CD4-positive, CD25-positive, alpha-beta regulatory T cell (primary cell): ENCODE measurements around the gene NGF. TPM values are rescaled to one million over a fixed set of nuclear protein-coding genes. Genes with fewer than 3 reads are reported as not detected.
A peak's percentile ranks its signal among the peaks of the same experiment; 100 is the strongest.
"Not testable (repeated sequence)": the region's sequence is repeated elsewhere in the genome, so short reads cannot be mapped to it uniquely, and the experiment has no call there.

ENCODE experiments used
- ATAC-seq, 2 donors: fragments of 150-1000 bp; cut with Tn5 transposase; one replicate each; pipeline ENCODE4 v1.10.0; 2021; ENCODE audit warnings: low read depth in 2 of 2, moderate number of reproducible peaks in 2 of 2, moderate library complexity in 1 of 2
- DNase-seq, 3 donors: peaks; one replicate each; pipeline versions ENCODE4 v3.0.0 to v3.0.0-alpha.2; 2012 to 2022; ENCODE audit warnings: mixed read lengths in 1 of 3
- H3K27ac ChIP-seq: one replicate; pipeline ENCODE4 v1.7.0; 2013; ENCODE audit warnings: mild to moderate bottlenecking, low read length; ENCODE audit not compliant: insufficient read depth, poor library complexity, severe bottlenecking
- H3K27me3 ChIP-seq: one replicate; pipeline ENCODE4 v1.7.0; 2013; ENCODE audit warnings: low read length; ENCODE audit not compliant: control insufficient read depth, insufficient read depth
- H3K36me3 ChIP-seq: one replicate; pipeline ENCODE4 v1.7.0; 2013; ENCODE audit warnings: mild to moderate bottlenecking, low read length, moderate library complexity; ENCODE audit not compliant: control insufficient read depth, insufficient read depth
- H3K4me1 ChIP-seq: 2 replicates; pipeline ENCODE4 v1.7.0; 2013; ENCODE audit warnings: mild to moderate bottlenecking, low read length; ENCODE audit not compliant: insufficient read depth, control insufficient read depth, poor library complexity, severe bottlenecking
- H3K4me3 ChIP-seq: one replicate; pipeline ENCODE4 v1.7.0; 2013; ENCODE audit warnings: low read depth, mild to moderate bottlenecking, low read length, moderate library complexity
- H3K9me3 ChIP-seq, 2 experiments: 1 replicate in 1 of 2; 2 replicates in 1 of 2; pipeline ENCODE4 v1.7.0; 2013; ENCODE audit warnings: low read length in 2 of 2, mild to moderate bottlenecking in 1 of 2, moderate library complexity in 1 of 2; ENCODE audit not compliant: control insufficient read depth in 2 of 2
- H3K27ac Mint-ChIP-seq, 3 donors: one replicate each; pipeline ENCODE4 v1.8.0; 2020 to 2022; ENCODE audit warnings: mild to moderate bottlenecking in 3 of 3, mixed read lengths in 3 of 3, moderate library complexity in 2 of 3
- H3K27me3 Mint-ChIP-seq: one replicate; pipeline ENCODE4 v1.8.0; 2022; ENCODE audit warnings: mild to moderate bottlenecking, mixed read lengths
- H3K36me3 Mint-ChIP-seq: one replicate; pipeline ENCODE4 v1.8.0; 2020; ENCODE audit warnings: mixed read lengths
- H3K4me1 Mint-ChIP-seq, 4 donors: one replicate each; pipeline ENCODE4 v1.8.0; 2020 to 2022; ENCODE audit warnings: mixed read lengths in 4 of 4, mild to moderate bottlenecking in 1 of 4
- H3K4me3 Mint-ChIP-seq, 4 donors: one replicate each; pipeline ENCODE4 v1.8.0; 2020 to 2022; ENCODE audit warnings: mild to moderate bottlenecking in 4 of 4, mixed read lengths in 4 of 4, moderate library complexity in 3 of 4
- H3K9me3 Mint-ChIP-seq, 7 donors: one replicate each; pipeline ENCODE4 v1.8.0; 2020 to 2022; ENCODE audit warnings: mixed read lengths in 7 of 7, mild to moderate bottlenecking in 3 of 7, moderate library complexity in 2 of 7
- polyA plus RNA-seq, 4 donors: library from polyadenylated mRNA; unstranded; fragments of 300-500 nt; fragmentation: Illumina TruSeq; gene quantifications; one replicate each; pipeline ENCODE4 v1.2.3, GENCODE V29; 2021
- total RNA-seq: library from RNA; stranded (reverse); gene quantifications from one replicate; pipeline ENCODE4 v1.2.3, GENCODE V29; 2022

Gene NGF
- total RNA-seq, result not detected
- polyA plus RNA-seq, result not detected

DNA sequence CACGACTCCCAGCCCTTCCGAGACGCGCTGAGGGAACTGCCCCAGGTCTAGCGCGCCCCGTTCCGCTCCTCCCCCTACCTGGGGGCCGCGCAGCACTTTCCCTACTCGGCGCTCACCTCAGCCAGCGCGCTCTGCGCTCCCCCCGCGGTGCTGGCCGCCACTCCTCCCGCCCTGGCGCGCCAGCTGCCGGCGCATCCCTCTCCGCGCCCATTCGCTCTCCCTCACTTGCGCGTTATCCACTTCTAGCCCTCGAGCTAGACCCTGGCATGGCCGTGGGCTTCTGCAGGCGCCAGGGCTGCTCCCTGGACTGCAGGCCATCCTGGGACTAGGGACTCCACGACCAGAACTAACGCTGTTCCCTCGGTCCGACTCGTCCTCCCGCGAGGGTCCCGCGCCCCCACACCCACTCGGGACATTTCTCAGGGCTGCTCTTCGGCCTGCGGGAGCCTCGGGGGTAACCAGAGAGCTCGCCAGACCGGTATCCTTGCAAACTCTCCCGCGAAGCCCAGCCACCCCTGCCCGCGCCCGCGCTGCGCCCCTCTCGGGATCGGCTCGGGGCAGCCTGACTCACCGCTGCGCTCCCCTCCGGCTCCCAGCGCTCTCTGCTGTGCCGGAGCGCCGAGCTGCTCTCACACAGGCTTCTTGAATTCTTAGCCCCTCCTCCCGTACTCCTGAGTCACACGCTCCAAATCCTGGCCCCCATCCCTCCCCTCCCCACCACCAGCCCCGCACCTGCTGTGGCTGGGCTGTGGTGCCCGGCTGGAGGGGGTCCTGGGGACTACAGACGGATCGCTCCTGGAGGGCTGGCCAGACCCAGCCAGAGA lies at the start of gene NGF:
Gene NGF (minus strand): TSS at position 617 of the 824 bp plus-strand sequence. CDS start 51,454 bp downstream, outside the sequence.
- ATAC-seq, result no peak
- no peak for DNase-seq
- no peaks in the 10 kb centered on the region for H3K4me1 Mint-ChIP-seq
- Histone ChIP-seq H3K4me1 (no peaks in the 10 kb centered on the region), H3K9me3 (no peaks in the 10 kb centered on the region), H3K36me3 (no peaks in the 10 kb centered on the region), H3K4me3 (no peak within 1 kb of the TSS), H3K27ac (no peak within 1 kb of the TSS), H3K27me3 (peaks cover 6% of the 10 kb centered on the region)
- H3K27ac Mint-ChIP-seq, result no peak within 1 kb of the TSS
- no peaks in the 10 kb centered on the region for H3K36me3 Mint-ChIP-seq
- no peaks in the 10 kb centered on the region for H3K9me3 Mint-ChIP-seq
- no peak within 1 kb of the TSS for H3K4me3 Mint-ChIP-seq
- H3K27me3 Mint-ChIP-seq, result peaks cover 28% of the 10 kb centered on the region

DNA sequence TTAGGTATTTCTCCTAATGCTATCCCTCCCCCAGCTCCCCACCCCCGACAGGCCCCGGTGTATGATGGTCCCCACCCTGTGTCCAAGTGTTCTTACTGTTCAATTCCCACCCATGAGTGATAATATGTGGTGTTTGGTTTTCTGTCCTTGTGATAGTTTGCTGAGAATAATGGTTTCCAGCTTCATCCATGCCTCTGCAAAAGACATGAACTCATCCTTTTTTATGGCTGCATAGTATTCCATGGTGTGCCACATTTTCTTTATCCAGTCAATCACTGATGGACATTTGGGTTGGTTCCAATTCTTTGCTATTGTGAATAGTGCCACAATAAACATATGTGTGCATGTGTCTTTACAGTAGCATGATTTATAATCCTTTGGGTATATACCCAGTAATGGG lies 45.4 kb upstream of the NGF start:
- H3K27ac ChIP-seq, H3K4me1 Mint-ChIP-seq, H3K9me3 ChIP-seq, H3K4me3 ChIP-seq, H3K27me3 ChIP-seq, H3K4me1 ChIP-seq, H3K36me3 Mint-ChIP-seq, H3K36me3 ChIP-seq, H3K27ac Mint-ChIP-seq, H3K27me3 Mint-ChIP-seq, DNase-seq, H3K4me3 Mint-ChIP-seq, ATAC-seq: not testable (repeated sequence)
- peaks cover 0 to 27% (median 4%) of the 10 kb centered on the region in 7 donors for H3K9me3 Mint-ChIP-seq

DNA sequence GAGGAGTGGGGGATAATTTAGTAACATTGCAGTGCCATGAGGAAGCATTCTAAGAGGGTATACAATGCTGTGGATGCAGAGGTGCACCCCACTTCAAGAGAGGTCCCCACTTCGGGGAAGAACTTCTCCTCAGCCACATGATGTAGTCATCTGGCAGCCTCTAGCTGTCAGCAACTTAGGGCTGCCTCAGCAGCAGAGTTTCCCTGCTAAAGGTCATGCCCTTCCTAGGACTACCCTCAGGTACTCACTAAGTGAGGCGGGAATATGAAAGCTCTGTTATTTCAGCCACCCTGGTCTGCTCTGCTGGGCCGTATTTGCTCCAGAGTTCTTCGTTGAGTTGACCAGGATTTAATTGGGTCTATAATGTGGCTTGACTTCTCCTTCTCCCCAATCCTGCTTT lies 41.9 kb upstream of the NGF start:
- Histone ChIP-seq H3K36me3 (no peaks in the 10 kb centered on the region), H3K27ac (no peak overlapping the region), H3K9me3 (no peaks in the 10 kb centered on the region), H3K27me3 (no peaks in the 10 kb centered on the region), H3K4me3 (no peak overlapping the region), H3K4me1 (no peaks in the 10 kb centered on the region)
- ATAC-seq (no peak), DNase-seq (no peak)
- H3K9me3 Mint-ChIP-seq, result peaks cover 0 to 12% (median 3%) of the 10 kb centered on the region in 7 donors
- no peak overlapping the region for H3K27ac Mint-ChIP-seq
- no peak overlapping the region for H3K4me3 Mint-ChIP-seq
- no peaks in the 10 kb centered on the region for H3K36me3 Mint-ChIP-seq
- H3K27me3 Mint-ChIP-seq, result no peaks in the 10 kb centered on the region
- H3K4me1 Mint-ChIP-seq, result no peaks in the 10 kb centered on the region

DNA sequence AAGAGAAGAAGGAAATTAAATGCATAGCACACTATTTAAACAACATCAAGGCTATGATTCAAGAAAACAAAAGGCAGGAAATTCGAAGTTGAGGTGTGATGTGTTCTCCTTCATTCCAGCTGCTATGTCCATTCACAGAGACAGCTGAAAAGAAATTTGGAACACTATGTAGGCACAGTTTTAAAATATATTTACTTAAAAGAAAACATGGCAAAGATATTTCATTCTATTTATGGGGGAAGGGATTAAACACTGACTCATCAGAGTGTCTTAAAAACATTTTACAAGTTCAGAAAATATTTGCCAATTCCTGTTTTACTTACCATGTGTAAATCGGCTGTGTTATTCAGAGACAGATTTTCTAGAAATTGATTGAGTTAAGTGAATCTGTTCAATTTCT lies 39.4 kb upstream of the NGF start:
- DNase-seq, result no peak
- no peaks in the 10 kb centered on the region for H3K9me3 ChIP-seq
- Mint-ChIP-seq H3K36me3 (no peaks in the 10 kb centered on the region), H3K27me3 (no peaks in the 10 kb centered on the region), H3K4me1 (no peaks in the 10 kb centered on the region), H3K9me3 (peaks cover 0 to 4% (median 0%) of the 10 kb centered on the region in 7 donors), H3K27ac (no peak overlapping the region), H3K4me3 (no peak overlapping the region)
- no peak overlapping the region for H3K27ac ChIP-seq
- no peak for ATAC-seq
- no peak overlapping the region for H3K4me3 ChIP-seq
- no peaks in the 10 kb centered on the region for H3K36me3 ChIP-seq
- no peaks in the 10 kb centered on the region for H3K4me1 ChIP-seq
- H3K27me3 ChIP-seq, result no peaks in the 10 kb centered on the region

DNA sequence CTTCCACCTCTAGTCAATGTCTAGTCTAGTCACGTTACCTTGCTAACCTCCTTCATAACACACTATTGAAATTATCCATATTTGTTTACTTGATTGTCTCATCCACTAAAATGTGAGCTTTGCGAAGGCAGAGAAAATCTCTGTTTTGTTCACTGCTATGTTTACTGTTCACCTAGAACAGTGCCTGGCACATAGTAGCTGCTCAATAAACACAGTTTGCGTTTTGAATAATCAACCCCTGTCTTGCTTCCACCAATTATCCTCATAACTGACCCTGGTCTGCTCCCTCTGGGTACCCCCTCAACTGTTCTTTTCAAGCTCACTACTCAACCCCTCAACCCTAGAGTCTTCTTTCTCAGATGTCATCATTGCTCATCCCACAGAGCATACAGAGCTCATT lies 36.5 kb upstream of the NGF start:
- no peaks in the 10 kb centered on the region for H3K36me3 ChIP-seq
- Mint-ChIP-seq H3K36me3 (no peaks in the 10 kb centered on the region), H3K9me3 (peaks cover 0 to 3% (median 0%) of the 10 kb centered on the region in 7 donors), H3K27ac (no peak overlapping the region), H3K4me1 (no peaks in the 10 kb centered on the region), H3K27me3 (no peaks in the 10 kb centered on the region), H3K4me3 (no peak overlapping the region)
- ATAC-seq (no peak), DNase-seq (no peak)
- no peak overlapping the region for H3K27ac ChIP-seq
- H3K27me3 ChIP-seq, result no peaks in the 10 kb centered on the region
- no peaks in the 10 kb centered on the region for H3K4me1 ChIP-seq
- no peaks in the 10 kb centered on the region for H3K9me3 ChIP-seq
- no peak overlapping the region for H3K4me3 ChIP-seq

DNA sequence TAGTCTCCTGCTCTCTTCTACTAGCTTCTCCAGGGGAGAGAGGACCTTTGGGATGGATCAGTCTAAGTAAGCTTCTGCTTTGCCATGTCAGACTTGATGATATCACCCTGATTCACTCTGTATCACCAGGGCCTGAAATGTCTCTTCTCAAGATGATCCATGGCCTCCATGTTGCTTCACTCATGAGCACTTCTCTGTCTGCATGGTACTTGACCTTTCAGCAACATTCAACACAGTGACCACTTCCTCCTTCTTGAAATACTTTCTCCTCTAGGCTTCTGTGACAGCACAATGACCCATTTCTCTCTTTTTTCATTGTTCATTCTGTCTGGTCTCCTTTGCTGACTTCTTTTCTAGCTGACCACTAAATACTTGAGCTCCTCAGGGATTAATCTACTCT lies 35.3 kb upstream of the NGF start:
- Mint-ChIP-seq H3K4me3 (no peak overlapping the region), H3K4me1 (no peaks in the 10 kb centered on the region), H3K27ac (no peak overlapping the region), H3K9me3 (no peaks in the 10 kb centered on the region), H3K36me3 (no peaks in the 10 kb centered on the region), H3K27me3 (no peaks in the 10 kb centered on the region)
- Histone ChIP-seq H3K4me1 (no peaks in the 10 kb centered on the region), H3K27me3 (no peaks in the 10 kb centered on the region), H3K27ac (no peak overlapping the region), H3K9me3 (no peaks in the 10 kb centered on the region), H3K36me3 (no peaks in the 10 kb centered on the region), H3K4me3 (no peak overlapping the region)
- DNase-seq (no peak), ATAC-seq (no peak)

DNA sequence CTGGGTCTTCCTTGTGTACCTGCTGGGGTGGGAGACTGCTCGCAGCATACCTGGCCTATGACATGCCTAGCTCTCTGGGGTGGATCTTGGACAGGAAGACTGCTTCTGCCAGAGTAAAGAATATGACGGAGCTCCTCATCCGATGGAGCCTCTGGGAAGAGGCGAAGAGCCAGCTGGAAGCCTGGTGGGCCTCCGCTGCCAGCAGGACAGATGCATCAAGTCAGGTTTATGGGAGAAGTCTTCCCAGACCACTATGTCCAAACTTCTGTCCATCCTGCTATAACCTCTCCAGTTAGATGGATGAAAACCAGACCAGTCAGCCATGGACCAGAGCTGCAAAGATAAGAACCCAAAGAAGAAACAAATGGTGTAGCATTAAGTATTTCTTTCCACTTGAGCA lies 27.7 kb upstream of the NGF start:
- Histone ChIP-seq H3K27me3 (no peaks in the 10 kb centered on the region), H3K9me3 (no peaks in the 10 kb centered on the region), H3K27ac (no peak overlapping the region), H3K4me1 (no peaks in the 10 kb centered on the region), H3K4me3 (no peak overlapping the region), H3K36me3 (no peaks in the 10 kb centered on the region)
- peak overlapping the region in 1 of 3 donors; percentile 81 for H3K27ac Mint-ChIP-seq
- no peaks in the 10 kb centered on the region for H3K27me3 Mint-ChIP-seq
- ATAC-seq (no peak), DNase-seq (no peak)
- H3K9me3 Mint-ChIP-seq, result peaks cover 0 to 6% (median 0%) of the 10 kb centered on the region in 7 donors
- no peaks in the 10 kb centered on the region for H3K4me1 Mint-ChIP-seq
- H3K4me3 Mint-ChIP-seq, result no peak overlapping the region
- no peaks in the 10 kb centered on the region for H3K36me3 Mint-ChIP-seq

DNA sequence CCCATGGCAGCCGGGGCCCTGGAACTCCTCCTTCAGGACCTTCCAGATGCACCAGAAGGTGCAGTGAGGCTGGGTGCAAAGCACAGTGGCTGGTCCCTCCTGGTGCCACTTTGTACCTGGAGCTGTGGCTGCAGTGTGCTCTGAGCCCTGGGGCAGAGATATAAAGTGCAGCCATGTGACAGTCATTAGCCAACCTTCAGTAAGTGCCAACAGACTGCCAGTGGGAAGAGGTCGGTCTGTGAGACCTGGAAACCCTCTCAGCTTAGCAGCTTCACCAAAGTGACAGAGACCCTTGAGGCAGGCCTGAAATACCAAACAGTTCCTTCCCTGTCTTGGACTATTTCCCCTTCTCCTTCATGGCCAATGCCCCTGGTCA lies 26.7 kb upstream of the NGF start:
- H3K27me3 ChIP-seq, result no peaks in the 10 kb centered on the region
- Mint-ChIP-seq H3K4me1 (no peaks in the 10 kb centered on the region), H3K4me3 (no peak overlapping the region), H3K27ac (no peak overlapping the region), H3K27me3 (no peaks in the 10 kb centered on the region), H3K9me3 (peaks cover 0 to 6% (median 0%) of the 10 kb centered on the region in 7 donors), H3K36me3 (no peaks in the 10 kb centered on the region)
- DNase-seq (no peak), ATAC-seq (no peak)
- H3K4me3 ChIP-seq, result no peak overlapping the region
- no peaks in the 10 kb centered on the region for H3K36me3 ChIP-seq
- no peaks in the 10 kb centered on the region for H3K4me1 ChIP-seq
- H3K9me3 ChIP-seq, result no peaks in the 10 kb centered on the region
- no peak overlapping the region for H3K27ac ChIP-seq
